Kidney epithelial cell (primary cell): ENCODE data around the gene AP3B2. TPM values are rescaled to one million over a fixed set of nuclear protein-coding genes. Genes with fewer than 3 reads are reported as not detected.

Experiments
- DNase-seq: peaks from one replicate; pipeline ENCODE4 v3.0.0-alpha.2; 2010; ENCODE audit warnings: low read depth
- H3K27me3 ChIP-seq: 2 replicates; pipeline ENCODE4 v1.6.0; 2011; ENCODE audit warnings: low read length; ENCODE audit not compliant: control insufficient read depth, insufficient read depth
- H3K36me3 ChIP-seq: 2 replicates; pipeline ENCODE4 v1.5.1; 2011; ENCODE audit warnings: low read length; ENCODE audit not compliant: control insufficient read depth, insufficient read depth
- H3K4me3 ChIP-seq: 2 replicates; pipeline ENCODE4 v1.5.1; 2011; ENCODE audit warnings: low read depth, mild to moderate bottlenecking, control low read depth, low read length
- total RNA-seq: library from RNA; depleted of rRNA; stranded (reverse); fragments of >200 nt; gene quantifications from 2 replicates; pipeline ENCODE4 v1.2.3, GENCODE V29; 2015
- TF ChIP-seq, protein P1 (sequence below): IDR thresholded peaks from 2 replicates; pipeline ENCODE4 v1.5.1; 2011; ENCODE audit warnings: mild to moderate bottlenecking, moderate library complexity, low read length, control low read depth, inconsistent platforms; ENCODE audit not compliant: insufficient read depth, poor library complexity, severe bottlenecking

AP3B2 gene
- total RNA-seq, 1 donor from 2014 or later, result 0.54 TPM

DNA sequence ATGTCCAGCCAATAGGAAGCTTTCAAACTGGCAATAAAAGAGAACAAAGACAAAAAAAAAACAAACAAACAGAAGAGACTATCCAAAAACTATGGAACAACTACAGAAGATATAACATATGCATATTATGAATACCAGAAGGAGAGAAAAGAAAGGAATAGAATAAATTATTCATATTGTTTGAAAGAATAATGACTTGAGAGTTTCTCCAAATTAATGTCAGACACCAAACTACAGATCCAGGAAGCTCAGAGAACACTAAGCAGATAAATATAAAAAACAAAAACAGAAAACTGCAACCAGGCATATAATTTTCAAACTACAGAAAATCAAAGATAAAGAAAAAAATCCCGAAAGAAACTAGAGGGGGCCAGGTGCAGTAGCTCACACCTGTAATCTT, 34.1 kb upstream of the AP3B2 start:
- TF ChIP-seq, protein P1, sequence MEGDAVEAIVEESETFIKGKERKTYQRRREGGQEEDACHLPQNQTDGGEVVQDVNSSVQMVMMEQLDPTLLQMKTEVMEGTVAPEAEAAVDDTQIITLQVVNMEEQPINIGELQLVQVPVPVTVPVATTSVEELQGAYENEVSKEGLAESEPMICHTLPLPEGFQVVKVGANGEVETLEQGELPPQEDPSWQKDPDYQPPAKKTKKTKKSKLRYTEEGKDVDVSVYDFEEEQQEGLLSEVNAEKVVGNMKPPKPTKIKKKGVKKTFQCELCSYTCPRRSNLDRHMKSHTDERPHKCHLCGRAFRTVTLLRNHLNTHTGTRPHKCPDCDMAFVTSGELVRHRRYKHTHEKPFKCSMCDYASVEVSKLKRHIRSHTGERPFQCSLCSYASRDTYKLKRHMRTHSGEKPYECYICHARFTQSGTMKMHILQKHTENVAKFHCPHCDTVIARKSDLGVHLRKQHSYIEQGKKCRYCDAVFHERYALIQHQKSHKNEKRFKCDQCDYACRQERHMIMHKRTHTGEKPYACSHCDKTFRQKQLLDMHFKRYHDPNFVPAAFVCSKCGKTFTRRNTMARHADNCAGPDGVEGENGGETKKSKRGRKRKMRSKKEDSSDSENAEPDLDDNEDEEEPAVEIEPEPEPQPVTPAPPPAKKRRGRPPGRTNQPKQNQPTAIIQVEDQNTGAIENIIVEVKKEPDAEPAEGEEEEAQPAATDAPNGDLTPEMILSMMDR, result no peak
- no peak overlapping the region for H3K4me3 ChIP-seq
- no peak for DNase-seq
- no peaks in the 10 kb centered on the region for H3K27me3 ChIP-seq
- H3K36me3 ChIP-seq, result no peaks in the 10 kb centered on the region

DNA sequence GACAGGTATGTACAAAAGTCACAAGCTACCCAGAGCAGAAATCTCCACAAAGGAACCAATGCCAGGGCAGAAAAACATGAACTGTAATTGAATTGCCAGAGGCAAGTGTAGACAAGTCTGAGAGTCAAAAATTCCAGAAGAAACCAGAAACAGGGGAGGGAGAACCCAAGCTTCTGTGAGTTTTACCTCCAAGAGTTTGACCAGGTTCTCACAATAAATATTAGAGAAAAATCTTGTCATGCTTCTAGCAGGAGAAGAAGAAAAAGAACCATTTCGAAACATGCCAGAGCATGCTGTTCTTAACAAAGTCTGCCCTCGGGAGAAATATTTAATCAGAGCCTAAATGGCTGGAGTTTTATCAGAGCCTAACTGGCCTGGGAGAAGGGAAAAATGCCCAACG, 32.5 kb upstream of the AP3B2 start:
- TF ChIP-seq, protein P1, result no peak
- Histone ChIP-seq H3K27me3 (no peaks in the 10 kb centered on the region), H3K36me3 (no peaks in the 10 kb centered on the region), H3K4me3 (no peak overlapping the region)
- DNase-seq, result no peak

DNA sequence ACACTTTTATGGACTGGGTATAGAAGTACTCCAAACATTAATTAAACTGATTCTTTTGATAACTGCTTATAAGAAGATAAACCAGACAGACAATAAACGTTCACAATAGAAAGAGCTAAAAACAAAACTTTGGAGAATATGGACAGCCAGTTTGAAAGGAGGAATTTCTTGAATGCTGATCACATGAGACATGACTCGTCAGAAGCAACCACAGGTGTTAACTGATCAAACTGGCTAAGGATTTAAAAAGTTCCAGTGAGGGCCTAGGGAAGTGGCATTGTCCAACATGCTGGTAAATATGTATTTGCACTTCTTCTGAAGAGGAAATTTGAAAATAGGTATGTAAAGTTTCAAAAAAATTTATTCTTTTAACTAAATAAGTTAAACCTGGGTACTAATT, 29.4 kb upstream of the AP3B2 start:
- no peak for DNase-seq
- TF ChIP-seq, protein P1, result no peak
- Histone ChIP-seq H3K27me3 (no peaks in the 10 kb centered on the region), H3K36me3 (no peaks in the 10 kb centered on the region), H3K4me3 (no peak overlapping the region)

DNA sequence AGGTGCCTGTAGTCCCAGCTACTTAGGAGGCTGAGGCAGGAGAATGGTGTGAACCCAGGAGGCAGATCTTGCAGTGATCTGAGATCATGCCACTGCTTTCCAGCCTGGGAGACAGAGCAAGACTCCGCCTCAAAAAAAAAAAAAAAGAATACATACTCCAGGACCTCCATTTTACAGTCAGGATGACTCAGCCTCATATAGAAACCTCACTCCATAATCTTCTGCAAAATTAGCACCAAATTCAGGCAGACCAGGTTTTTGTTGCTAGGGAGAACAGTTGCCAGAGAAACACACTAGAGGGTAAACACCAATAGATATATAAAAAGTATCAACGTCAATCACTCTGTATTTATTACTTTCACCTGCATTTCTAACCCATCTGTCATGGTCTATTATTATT, 28.3 kb upstream of the AP3B2 start:
- Histone ChIP-seq H3K27me3 (no peaks in the 10 kb centered on the region), H3K36me3 (no peaks in the 10 kb centered on the region), H3K4me3 (no peak overlapping the region)
- no peak for DNase-seq
- TF ChIP-seq, protein P1, result no peak

DNA sequence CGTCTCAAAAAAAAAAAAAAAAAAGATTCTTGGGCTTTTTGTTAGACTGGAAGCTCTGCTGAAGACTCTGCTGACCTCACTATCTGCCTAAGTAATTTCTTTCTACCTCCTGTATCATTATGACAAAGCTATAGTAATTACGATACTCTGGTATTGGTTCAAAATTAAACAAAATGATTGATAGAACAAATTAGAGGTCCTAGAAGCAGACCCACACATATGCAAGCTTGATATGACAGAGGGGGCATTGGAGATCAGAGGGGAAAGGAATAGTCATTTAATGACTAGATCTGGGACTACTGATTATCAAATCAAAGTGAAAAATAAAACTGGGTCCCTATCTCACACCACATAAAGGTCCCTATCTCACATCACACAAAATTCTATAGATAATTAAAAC, 21.9 kb upstream of the AP3B2 start:
- DNase-seq, result no peak
- no peaks in the 10 kb centered on the region for H3K27me3 ChIP-seq
- no peaks in the 10 kb centered on the region for H3K36me3 ChIP-seq
- TF ChIP-seq, protein P1, result no peak
- H3K4me3 ChIP-seq, result no peak overlapping the region

DNA sequence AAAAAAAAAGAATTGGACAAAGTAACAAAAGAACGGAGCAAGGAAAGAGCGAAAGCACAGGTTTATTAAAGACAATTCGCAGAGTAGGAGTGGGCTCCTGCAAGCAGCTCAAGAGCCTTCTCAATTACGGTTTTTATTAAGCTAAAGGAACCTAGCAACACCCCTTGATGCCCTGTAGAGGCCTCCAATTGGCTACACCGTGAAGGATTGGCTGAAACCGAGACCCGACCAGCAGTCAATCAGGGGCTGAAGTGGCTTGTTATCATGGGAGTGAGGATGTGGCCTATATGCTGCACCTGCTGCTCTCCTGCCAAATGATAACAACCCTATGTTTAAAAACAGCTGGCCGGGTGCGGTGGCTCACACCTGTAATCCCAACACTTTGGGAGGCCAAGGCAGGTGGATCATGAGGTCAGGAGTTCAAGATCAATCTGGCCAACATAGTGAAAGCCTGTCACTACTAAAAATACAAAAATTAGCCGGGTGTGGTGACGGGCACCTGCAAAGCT, 20.4 kb upstream of the AP3B2 start:
- TF ChIP-seq, protein P1, result no peak
- H3K4me3 ChIP-seq, result no peak overlapping the region
- H3K36me3 ChIP-seq, result no peaks in the 10 kb centered on the region
- DNase-seq, result no peak
- no peaks in the 10 kb centered on the region for H3K27me3 ChIP-seq
